HG03571 (cell line): ENCODE results near the gene PTPRO.

Experiments used
- ATAC-seq: cut with Tn5 transposase; IDR thresholded peaks from one replicate; pipeline ENCODE4 v1.9.1; 2021; ENCODE audit not compliant: unreplicated experiment

PTPRO gene

GRCh38 chr12:15522574-15523187 is 200.4 kb downstream of the PTPRO start:
- no peak for ATAC-seq

- no peak for ATAC-seq
Measured at GRCh38 chr12:15525441-15525840, 203.1 kb downstream of the PTPRO start.

GRCh38 chr12:15526033-15526432 is 203.7 kb downstream of the PTPRO start:
- ATAC-seq, result peak; percentile 98

- ATAC-seq, result no peak
Measured at GRCh38 chr12:15527201-15528080, 205.1 kb downstream of the PTPRO start.

GRCh38 chr12:15528666-15529065 is 206.4 kb downstream of the PTPRO start:
- ATAC-seq, result no peak

GRCh38 chr12:15530361-15530760 is 208.1 kb downstream of the PTPRO start:
- no peak for ATAC-seq

- peak; percentile 56 for ATAC-seq
Measured at GRCh38 chr12:15532364-15532977, 210.2 kb downstream of the PTPRO start.

- peak; percentile 54 for ATAC-seq
Measured at GRCh38 chr12:15534322-15534721, 212.0 kb downstream of the PTPRO start.

GRCh38 chr12:15534874-15535273 is 212.6 kb downstream of the PTPRO start:
- no peak for ATAC-seq

GRCh38 chr12:15535352-15535781 is 213.1 kb downstream of the PTPRO start:
- ATAC-seq, result no peak

GRCh38 chr12:15536446-15536845 is 214.1 kb downstream of the PTPRO start:
- ATAC-seq, result no peak

- no peak for ATAC-seq
Measured at GRCh38 chr12:15538881-15539280, 216.6 kb downstream of the PTPRO start.

- ATAC-seq, result no peak
Measured at GRCh38 chr12:15540005-15540404, 217.7 kb downstream of the PTPRO start.

- ATAC-seq, result no peak
Measured at GRCh38 chr12:15540469-15540872, 218.2 kb downstream of the PTPRO start.

- no peak for ATAC-seq
Measured at GRCh38 chr12:15541996-15542631, 219.8 kb downstream of the PTPRO start.

- ATAC-seq, result no peak
Measured at GRCh38 chr12:15543347-15543746, 221.0 kb downstream of the PTPRO start.

GRCh38 chr12:15544589-15544988 is 222.3 kb downstream of the PTPRO start:
- ATAC-seq, result no peak

GRCh38 chr12:15545334-15545733 is 223.0 kb downstream of the PTPRO start:
- no peak for ATAC-seq

GRCh38 chr12:15546102-15546701 is 223.9 kb downstream of the PTPRO start:
- ATAC-seq, result peak; percentile 75

- ATAC-seq, result no peak
Measured at GRCh38 chr12:15547063-15547462, 224.8 kb downstream of the PTPRO start.

GRCh38 chr12:15547691-15548090 is 225.4 kb downstream of the PTPRO start:
- ATAC-seq, result no peak
